ENCODE data around the gene CRB1.

DNA sequence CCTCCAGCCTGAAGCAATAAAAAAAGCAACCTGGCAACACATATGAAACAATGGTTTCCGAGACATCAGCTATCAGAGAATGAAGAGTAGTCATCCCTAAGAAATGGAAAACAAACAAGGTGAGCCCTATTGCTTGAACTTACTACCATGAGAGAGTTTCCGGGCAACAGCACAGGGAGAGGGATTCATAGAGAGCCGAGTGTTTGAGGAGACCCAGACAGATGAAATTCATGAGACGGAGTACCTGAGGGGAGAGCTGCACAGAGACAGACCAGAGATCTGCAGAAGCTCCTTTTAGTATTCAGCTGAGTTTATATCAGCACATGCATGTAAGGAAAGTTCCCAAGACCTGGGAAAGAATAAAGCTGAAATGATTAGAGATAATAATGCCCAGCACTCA is 19.8 kb downstream of the CRB1 start:
- TF ChIP-seq CTCF (IDR thresholded peaks at IDR 0.05; ENCODE audit: low read depth, low read length, poor library complexity, severe bottlenecking) (no peak), EZH2phosphoT487 (IDR thresholded peaks at IDR 0.05; ENCODE audit: borderline replicate concordance, low read length) (no peak)

Data from DOHH2 (cell line).